GM12878 (cell line): ENCODE data around the gene EFCAB7. TPM values are rescaled to one million over a fixed set of nuclear protein-coding genes. Genes with fewer than 3 reads are reported as not detected.

Experiments
- ATAC-seq: fragments of 200-7000 bp; cut with Tn5 transposase; 3 replicates; pipeline ENCODE4 v1.9.1; 2020; ENCODE audit warnings: mild to moderate bottlenecking, moderate library complexity
- BruUV-seq: library from RNA; stranded (reverse); fragments of 400-500 nt; replicated peaks from 2 replicates; lab custom pipeline; 2021; lab: Mats Ljungman, UMichigan
- CTCF ChIA-PET: fragments of 300-600 bp; sonication (Branson Sonifier 250); formaldehyde crosslinking; extraction: SDS; loops from one replicate; lab custom pipeline; 2021; ENCODE audit warnings: inconsistent platforms; lab: Yijun Ruan, JAX
- POLR2A ChIA-PET: fragments of 350-600 bp; formaldehyde crosslinking; extraction: SDS; loops from one replicate; lab custom pipeline; 2021; ENCODE audit warnings: inconsistent platforms; lab: Charles Lee
- RAD21 ChIA-PET: fragments of 300-600 bp; sonication (Branson Sonifier 250); formaldehyde crosslinking; loops from one replicate; lab custom pipeline; 2023; ENCODE audit warnings: antibody characterized with exemption; ENCODE audit not compliant: unreplicated experiment; lab: Charles Lee
- SMC1A ChIA-PET: fragments of 300-600 bp; sonication (Branson Sonifier 250); formaldehyde crosslinking; loops from one replicate; lab custom pipeline; 2023; ENCODE audit not compliant: unreplicated experiment, uncharacterized antibody; lab: Charles Lee
- DNase-seq: peaks from one replicate; pipeline ENCODE4 v3.0.0-alpha.2; 2011; ENCODE audit warnings: low read depth, low spot score
- FAIRE-seq: peaks from 3 replicates; lab custom pipeline; 2011; peaks lifted over from hg19 to GRCh38; lab: Jason Lieb, UNC
- H2AFZ ChIP-seq: 2 replicates; pipeline ENCODE4 v1.6.0; 2011; ENCODE audit warnings: low read depth, low read length, control low read depth; ENCODE audit not compliant: control insufficient read depth
- H3K27ac ChIP-seq: 2 replicates; pipeline ENCODE4 v1.5.1; 2011; ENCODE audit warnings: control low read depth; ENCODE audit not compliant: control insufficient read depth, insufficient read depth
- H3K27me3 ChIP-seq, 2 experiments: replicated peaks in 1 of 2; 2 replicates each; pipeline versions ENCODE4 v1.6.0 to v1.6.1; 2011; ENCODE audit warnings: low read length in 1 of 2; ENCODE audit not compliant: control insufficient read depth in 2 of 2, insufficient read depth in 2 of 2
- H3K36me3 ChIP-seq, 2 experiments: 2 replicates each; pipeline ENCODE4 v1.5.1; 2011; ENCODE audit warnings: low read length in 1 of 2; ENCODE audit not compliant: control insufficient read depth in 2 of 2, insufficient read depth in 2 of 2
- H3K4me1 ChIP-seq: 2 replicates; pipeline ENCODE4 v1.6.1; 2011; ENCODE audit warnings: mild to moderate bottlenecking, low read length, moderate library complexity, mixed read lengths; ENCODE audit not compliant: control insufficient read depth, insufficient read depth
- H3K4me2 ChIP-seq: 2 replicates; pipeline ENCODE4 v1.6.0; 2011; ENCODE audit warnings: control low read depth; ENCODE audit not compliant: control insufficient read depth, insufficient read depth
- H3K4me3 ChIP-seq: fragments of 200-600 bp; sonication (generic); 2 replicates; pipeline ENCODE4 v1.5.1; 2016
- H3K79me2 ChIP-seq: 2 replicates; pipeline ENCODE4 v1.6.0; 2011; ENCODE audit warnings: low read length; ENCODE audit not compliant: control insufficient read depth, insufficient read depth
- H3K9ac ChIP-seq: 2 replicates; pipeline ENCODE4 v1.8.0; 2011; ENCODE audit warnings: low read length, control low read depth, mixed read lengths; ENCODE audit not compliant: control insufficient read depth, insufficient read depth
- H3K9me3 ChIP-seq: replicated peaks from 3 replicates; pipeline ENCODE4 v1.5.1; 2011; ENCODE audit warnings: mild to moderate bottlenecking, low read length; ENCODE audit not compliant: control insufficient read depth, insufficient read depth
- H4K20me1 ChIP-seq: 2 replicates; pipeline ENCODE4 v1.6.0; 2011; ENCODE audit not compliant: control insufficient read depth, insufficient read depth
- BRCA1 ChIP-seq: IDR thresholded peaks from 2 replicates; pipeline ENCODE4 v1.6.1; 2011; ENCODE audit warnings: low read depth, low read length, improper control_type of control experiment
- FOS ChIP-seq: IDR thresholded peaks from 3 replicates; pipeline ENCODE4 v1.6.1; 2011; ENCODE audit warnings: borderline replicate concordance; ENCODE audit not compliant: insufficient read length; ENCODE audit errors: extremely low read depth
- FOXK2 ChIP-seq: fragments of 450-650 bp; IDR thresholded peaks from 2 replicates; pipeline ENCODE4 v1.6.1; 2017; ENCODE audit warnings: mild to moderate bottlenecking, moderate library complexity
- GABPA ChIP-seq: IDR thresholded peaks from 2 replicates; pipeline ENCODE4 v1.6.1; 2014; ENCODE audit warnings: antibody characterized with exemption, low read depth, mild to moderate bottlenecking, inconsistent platforms
- MEF2A ChIP-seq: IDR thresholded peaks from 2 replicates; pipeline ENCODE4 v1.6.1; 2011; ENCODE audit warnings: low read depth, mild to moderate bottlenecking, low read length, moderate library complexity; ENCODE audit not compliant: insufficient read depth
- NFIC ChIP-seq: IDR thresholded peaks from 2 replicates; pipeline ENCODE4 v1.6.1; 2012; ENCODE audit warnings: low read depth, mild to moderate bottlenecking, inconsistent platforms, low read length, moderate library complexity
- NFYB ChIP-seq: IDR thresholded peaks from 2 replicates; pipeline ENCODE4 v1.6.1; 2011; ENCODE audit warnings: low read depth, mild to moderate bottlenecking, low read length, improper control_type of control experiment, moderate library complexity; ENCODE audit not compliant: insufficient read depth
- NKRF ChIP-seq: fragments of 450-650 bp; conservative IDR thresholded peaks from 2 replicates; pipeline ENCODE4 v1.6.1; 2017; ENCODE audit warnings: mild to moderate bottlenecking, moderate library complexity
- NR2F1 ChIP-seq: fragments of 450-650 bp; conservative IDR thresholded peaks from 2 replicates; pipeline ENCODE4 v1.6.1; 2017; ENCODE audit warnings: mild to moderate bottlenecking
- RELA ChIP-seq: fragments of 450-650 bp; IDR thresholded peaks from 2 replicates; pipeline ENCODE4 v1.8.0; 2014; ENCODE audit warnings: borderline replicate concordance; ENCODE audit not compliant: partially characterized antibody
- SRF ChIP-seq, 2 experiments: IDR thresholded peaks; 2 replicates each; pipeline ENCODE4 v1.6.1; 2011; ENCODE audit warnings: low read depth in 2 of 2, low read length in 2 of 2, mild to moderate bottlenecking in 1 of 2, moderate library complexity in 1 of 2
- TCF3 ChIP-seq: IDR thresholded peaks from 2 replicates; pipeline ENCODE4 v1.6.1; 2012; ENCODE audit warnings: low read depth, mild to moderate bottlenecking, low read length, borderline replicate concordance; ENCODE audit not compliant: insufficient read depth
- WGBS: methylation state at CpG from one replicate; pipeline ENCODE4 v1.1.6; 2016; ENCODE audit warnings: low lambda C conversion rate; ENCODE audit not compliant: insufficient replicate concordance, insufficient coverage; ENCODE audit errors: missing lambda C conversion rate; 5-methylcytosine and 5-hydroxymethylcytosine counted together
- in situ Hi-C: fragments of 300-500 bp; cut with MboI; formaldehyde crosslinking; loops from 9 replicates; pipeline ENCODE4 v1.14.3; 2018; ENCODE audit warnings: mixed read lengths
- intact Hi-C: fragments of 100-400 bp; cut with micrococcal nuclease; formaldehyde crosslinking; loops from one replicate; pipeline ENCODE4 v1.14.2; 2022; ENCODE audit not compliant: unreplicated experiment
- polyA plus RNA-seq, 11 experiments: library from polyadenylated mRNA; depleted of rRNA in 4 of 11; unstranded in 6 of 11; stranded (reverse) in 5 of 11; fragments of >200 nt; fragmentation: Nextera tagmentation in 4 of 11; fragmentation: Illumina TruSeq in 1 of 11; extraction: Ambion mirVana in 4 of 11; extraction: Trizol in 1 of 11; gene quantifications; 1 replicate in 1 of 11; 2 replicates in 10 of 11; pipeline versions ENCODE4 v1.2.1 to v1.2.3, GENCODE V29; 2011 to 2016; ENCODE audit warnings: inconsistent platforms in 2 of 11, missing spikeins in 2 of 11, low read depth in 1 of 11
- total RNA-seq, 4 experiments: library from RNA; depleted of rRNA in 3 of 4; stranded (reverse); fragments of >200 nt in 3 of 4; fragmentation: Illumina TruSeq in 1 of 4; extraction: Trizol in 1 of 4; gene quantifications; 2 replicates each; pipeline versions ENCODE4 v1.2.1 to v1.2.3, GENCODE V29; 2013 to 2021
- TF ChIP-seq, protein P1 (sequence below): fragments of 450-650 bp; IDR thresholded peaks from 2 replicates; pipeline ENCODE4 v1.6.1; 2017; ENCODE audit warnings: borderline replicate concordance
- TF ChIP-seq, protein P2 (sequence below): IDR thresholded peaks from 2 replicates; pipeline ENCODE4 v1.6.1; 2011; ENCODE audit warnings: low read depth, low read length, improper control_type of control experiment, borderline replicate concordance

Gene EFCAB7
- total and polyA plus RNA-seq, 10 of the 15 experiments (the other 5 are each of a cell fraction or from before 2014, with no cell fraction given) = 4.4 to 9.8 (median 5.7) TPM

GRCh38 chr1:63533931-63534330 lies 10.6 kb downstream of the EFCAB7 start:
- FAIRE-seq (peak; percentile 13), ATAC-seq (no peak), DNase-seq (no peak)
- Histone ChIP-seq H3K27ac (no peak overlapping the region), H3K36me3 (no peaks in the 10 kb centered on the region; a peak in 1 of 4 replicates), H3K79me2 (no peaks in the 10 kb centered on the region), H3K27me3 (no peaks in the 10 kb centered on the region), H4K20me1 (no peaks in the 10 kb centered on the region), H3K4me1 (no peaks in the 10 kb centered on the region), H3K9ac (no peak overlapping the region), H3K4me3 (no peak overlapping the region), H3K4me2 (no peak overlapping the region), H2AFZ (no peak overlapping the region), H3K9me3 (no peaks in the 10 kb centered on the region)
- 100% methylated on average over 1 of the region's 1 CpG for WGBS
- RAD21 ChIA-PET = no interaction called here
- no TSS peak for BruUV-seq
- SMC1A ChIA-PET = no interaction called here
- intact Hi-C loops = no loop called here
- CTCF ChIA-PET = interaction anchor here (7.2 kb wide), 1 partner anchor 22 kb away, joined by 48 read pairs; no protein-coding TSS in a partner anchor
- in situ Hi-C loops = no loop called here
- POLR2A ChIA-PET = no interaction called here
- TF ChIP-seq GABPA (peak; percentile 73; the same call in 1 of the 2 replicates), NFYB (no peak)

DNA sequence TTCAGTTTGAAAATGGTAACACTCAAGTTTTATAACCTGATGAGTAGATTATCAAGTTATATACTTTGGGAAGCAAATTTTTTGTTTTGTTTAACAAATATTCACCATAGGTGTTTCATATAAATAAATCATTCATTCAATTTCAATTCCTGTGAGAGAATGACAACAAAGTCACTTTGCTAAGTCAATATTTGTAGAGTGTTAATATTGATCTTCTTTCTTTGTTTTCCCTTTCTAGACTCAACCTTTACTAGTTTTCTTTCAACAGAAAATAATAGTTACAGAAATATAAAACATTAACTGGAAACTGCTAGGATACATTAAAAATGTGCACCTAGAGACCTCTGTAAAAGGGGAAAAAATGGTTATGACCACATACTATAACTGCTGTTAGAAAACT lies 11.1 kb downstream of the EFCAB7 start:
- no TSS peak for BruUV-seq
- no peak overlapping the region for H3K27ac ChIP-seq
- SMC1A ChIA-PET = no interaction called here
- no peaks in the 10 kb centered on the region for H3K27me3 ChIP-seq
- RAD21 ChIA-PET = no interaction called here
- DNase-seq (no peak), ATAC-seq (no peak), FAIRE-seq (no peak)
- no peaks in the 10 kb centered on the region for H3K79me2 ChIP-seq
- H3K4me1 ChIP-seq = no peaks in the 10 kb centered on the region
- no peaks in the 10 kb centered on the region for H3K9me3 ChIP-seq
- no peak overlapping the region for H2AFZ ChIP-seq
- in situ Hi-C loops = no loop called here
- no peak overlapping the region for H3K4me2 ChIP-seq
- no peak overlapping the region for H3K4me3 ChIP-seq
- H3K36me3 ChIP-seq = no peaks in the 10 kb centered on the region; a peak in 1 of 4 replicates
- no peaks in the 10 kb centered on the region for H4K20me1 ChIP-seq
- intact Hi-C loops = no loop called here
- H3K9ac ChIP-seq = no peak overlapping the region
- CTCF ChIA-PET = interaction anchor here (7.2 kb wide), 1 partner anchor 21 kb away, joined by 48 read pairs; no protein-coding TSS in a partner anchor
- POLR2A ChIA-PET = no interaction called here
- TF ChIP-seq MEF2A = no peak
- no peak for TF ChIP-seq RELA
- TF ChIP-seq, protein P1, sequence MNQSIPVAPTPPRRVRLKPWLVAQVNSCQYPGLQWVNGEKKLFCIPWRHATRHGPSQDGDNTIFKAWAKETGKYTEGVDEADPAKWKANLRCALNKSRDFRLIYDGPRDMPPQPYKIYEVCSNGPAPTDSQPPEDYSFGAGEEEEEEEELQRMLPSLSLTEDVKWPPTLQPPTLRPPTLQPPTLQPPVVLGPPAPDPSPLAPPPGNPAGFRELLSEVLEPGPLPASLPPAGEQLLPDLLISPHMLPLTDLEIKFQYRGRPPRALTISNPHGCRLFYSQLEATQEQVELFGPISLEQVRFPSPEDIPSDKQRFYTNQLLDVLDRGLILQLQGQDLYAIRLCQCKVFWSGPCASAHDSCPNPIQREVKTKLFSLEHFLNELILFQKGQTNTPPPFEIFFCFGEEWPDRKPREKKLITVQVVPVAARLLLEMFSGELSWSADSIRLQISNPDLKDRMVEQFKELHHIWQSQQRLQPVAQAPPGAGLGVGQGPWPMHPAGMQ = no peak
- TF ChIP-seq NR2F1 = no peak
- no peak for TF ChIP-seq FOXK2
- TF ChIP-seq SRF (IDR thresholded peaks at IDR 0.05; ENCODE audit: low read depth in 2 of 2, low read length in 2 of 2) = no peak
- TF ChIP-seq NKRF = no peak
- TF ChIP-seq NFIC = no peak
- TF ChIP-seq, protein P2, sequence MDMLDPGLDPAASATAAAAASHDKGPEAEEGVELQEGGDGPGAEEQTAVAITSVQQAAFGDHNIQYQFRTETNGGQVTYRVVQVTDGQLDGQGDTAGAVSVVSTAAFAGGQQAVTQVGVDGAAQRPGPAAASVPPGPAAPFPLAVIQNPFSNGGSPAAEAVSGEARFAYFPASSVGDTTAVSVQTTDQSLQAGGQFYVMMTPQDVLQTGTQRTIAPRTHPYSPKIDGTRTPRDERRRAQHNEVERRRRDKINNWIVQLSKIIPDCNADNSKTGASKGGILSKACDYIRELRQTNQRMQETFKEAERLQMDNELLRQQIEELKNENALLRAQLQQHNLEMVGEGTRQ = no peak
- TF ChIP-seq BRCA1 = no peak
- no peak for TF ChIP-seq FOS
- TF ChIP-seq TCF3 = no peak
